HG02798 (cell line): ENCODE measurements around the gene IKZF3.
"Not testable (repeated sequence)": the region's sequence is repeated elsewhere in the genome, so short reads cannot be mapped to it uniquely, and the experiment has no call there.

Experiments
- ATAC-seq: cut with Tn5 transposase; IDR thresholded peaks from one replicate; pipeline ENCODE4 v1.9.1; 2021; ENCODE audit warnings: mild to moderate bottlenecking; ENCODE audit not compliant: unreplicated experiment, poor library complexity

IKZF3 gene

DNA sequence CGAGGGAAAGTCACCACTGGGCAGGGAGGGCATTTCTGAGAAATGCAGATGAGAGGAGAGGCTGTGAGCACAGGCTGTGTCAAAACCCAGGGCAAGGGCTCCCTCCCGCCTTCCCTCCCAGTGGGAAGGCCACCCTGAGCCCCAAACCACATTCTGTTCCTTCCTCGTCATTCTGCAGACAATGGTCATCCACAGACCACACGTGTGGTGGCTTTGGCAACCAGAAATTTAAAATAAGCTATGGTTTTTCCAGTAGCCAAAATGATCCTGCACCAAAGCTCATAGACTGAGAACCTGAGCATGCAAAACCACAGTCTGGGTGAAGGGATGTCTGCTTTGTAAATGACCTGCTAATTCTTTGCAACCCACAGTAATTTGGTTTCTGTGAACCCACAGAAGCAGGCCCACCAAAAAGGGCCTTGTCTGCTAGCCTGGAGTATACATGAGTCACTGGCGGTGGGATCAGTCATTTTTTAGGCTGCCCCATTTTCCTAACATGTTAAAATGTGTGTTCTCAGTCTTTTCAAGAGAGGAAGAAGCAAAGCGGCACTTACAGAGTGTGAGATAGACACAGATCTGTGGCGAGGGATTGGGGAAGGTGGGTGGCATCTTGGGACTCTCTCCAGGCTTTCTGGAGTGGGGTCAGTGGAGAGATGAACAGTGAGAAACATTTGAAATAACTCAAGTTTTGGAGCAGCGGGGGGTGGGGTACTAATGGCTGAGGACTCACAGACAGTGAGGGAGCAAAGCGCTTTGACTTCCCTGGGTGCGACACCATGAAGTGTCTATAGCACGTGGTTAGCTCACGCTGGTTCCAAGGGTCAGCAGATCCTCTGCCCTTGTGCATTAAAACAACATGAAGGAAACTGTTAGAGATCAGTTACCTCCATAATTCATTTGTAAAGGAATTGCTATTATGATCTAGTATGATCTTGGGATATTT, 105.9 kb downstream of the IKZF3 start:
- no peak for ATAC-seq

DNA sequence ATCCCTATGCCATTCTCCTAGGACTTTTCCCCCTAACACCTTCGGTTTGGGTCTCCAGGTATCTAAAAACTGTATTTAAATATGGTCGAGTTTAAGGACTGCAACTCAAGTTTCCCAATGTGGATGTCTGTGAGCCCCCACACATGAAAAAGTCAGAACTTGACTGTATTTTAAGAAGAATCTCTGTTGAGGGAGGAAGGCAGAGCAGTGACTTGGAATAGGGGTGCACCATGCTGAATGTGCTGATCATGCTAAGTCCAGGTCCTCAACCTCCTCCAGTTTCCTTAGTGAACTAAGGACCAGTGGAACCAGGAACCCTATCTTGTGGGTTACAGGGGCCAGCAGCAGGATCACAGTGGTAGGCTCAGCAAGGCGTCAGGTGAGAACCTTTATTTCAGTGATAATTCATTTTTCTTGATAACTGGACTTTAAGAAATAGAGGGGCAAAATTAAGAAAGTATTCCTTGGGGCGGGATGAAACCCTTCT, 106.9 kb downstream of the IKZF3 start:
- ATAC-seq = no peak

DNA sequence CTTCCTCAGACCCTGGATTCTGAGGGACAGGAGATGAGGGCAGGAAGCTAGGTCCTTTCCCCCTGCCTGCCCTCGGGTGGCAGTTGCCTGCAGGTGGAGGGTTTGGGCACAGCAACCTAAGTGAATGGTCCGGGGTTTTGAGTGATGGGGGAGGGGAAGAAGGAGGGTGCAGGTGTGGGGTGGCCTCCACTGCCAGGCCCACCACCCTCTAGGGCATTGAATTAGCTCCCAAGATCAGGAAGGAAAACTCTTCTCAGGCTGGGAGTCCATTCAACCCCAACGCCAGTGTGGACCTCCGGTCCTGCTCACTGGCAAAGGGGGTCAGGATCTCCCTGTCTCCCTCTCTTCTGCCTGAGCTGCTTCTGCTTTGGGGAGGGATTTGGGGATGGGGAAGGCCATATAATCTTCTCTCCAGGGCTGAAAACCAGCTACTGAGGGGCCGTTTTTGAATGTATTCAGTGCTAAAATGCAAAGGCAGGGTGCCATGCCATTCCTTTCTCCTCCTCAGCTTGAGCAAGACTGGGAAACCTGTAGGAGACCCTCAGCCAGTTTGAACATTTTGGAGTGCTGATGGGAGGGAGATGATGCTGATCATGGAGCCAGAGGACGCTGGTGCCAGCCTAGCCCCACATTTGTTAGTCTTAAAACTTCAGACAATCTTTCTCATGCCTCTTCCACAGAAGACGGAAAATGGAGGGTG, 107.6 kb downstream of the IKZF3 start:
- no peak for ATAC-seq

DNA sequence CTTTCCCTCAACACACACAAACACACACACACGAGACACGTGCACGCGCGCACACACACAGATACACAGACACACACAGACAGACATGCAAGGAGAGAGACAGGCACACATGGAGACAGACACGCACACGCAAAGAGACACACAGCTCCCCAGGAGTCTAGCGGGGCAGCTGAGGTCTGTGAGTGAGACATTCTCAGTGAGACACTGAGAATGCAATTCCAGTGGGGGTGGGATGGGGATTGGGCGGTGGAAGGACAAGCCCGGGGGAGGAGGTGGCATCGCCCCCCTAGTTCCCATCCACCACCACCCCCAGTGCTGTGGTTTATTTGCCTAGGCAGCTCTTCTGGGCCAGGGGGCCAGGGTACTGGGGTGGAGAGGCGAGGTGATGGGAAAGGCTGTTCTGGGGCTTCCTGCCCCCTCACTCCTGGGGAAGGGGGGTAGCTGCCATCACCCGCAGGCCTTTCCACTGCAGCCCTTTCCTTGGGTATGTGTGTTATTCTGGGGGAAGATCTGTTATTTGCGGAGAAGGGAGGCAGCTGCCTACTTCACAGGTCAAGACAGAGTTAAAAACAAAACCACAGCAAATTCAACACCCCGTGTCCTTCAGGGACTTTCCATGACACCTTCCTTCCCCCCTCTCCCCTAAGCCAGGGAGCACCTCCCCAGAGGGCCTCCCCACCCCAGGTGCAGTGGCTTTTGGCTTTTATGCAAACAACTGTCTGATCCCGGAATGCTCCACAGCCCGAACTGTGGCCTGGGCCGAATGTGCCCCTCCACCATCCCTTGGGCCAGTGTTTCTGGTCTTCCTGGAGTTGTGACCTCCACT, 108.3 kb downstream of the IKZF3 start:
- ATAC-seq = no peak

DNA sequence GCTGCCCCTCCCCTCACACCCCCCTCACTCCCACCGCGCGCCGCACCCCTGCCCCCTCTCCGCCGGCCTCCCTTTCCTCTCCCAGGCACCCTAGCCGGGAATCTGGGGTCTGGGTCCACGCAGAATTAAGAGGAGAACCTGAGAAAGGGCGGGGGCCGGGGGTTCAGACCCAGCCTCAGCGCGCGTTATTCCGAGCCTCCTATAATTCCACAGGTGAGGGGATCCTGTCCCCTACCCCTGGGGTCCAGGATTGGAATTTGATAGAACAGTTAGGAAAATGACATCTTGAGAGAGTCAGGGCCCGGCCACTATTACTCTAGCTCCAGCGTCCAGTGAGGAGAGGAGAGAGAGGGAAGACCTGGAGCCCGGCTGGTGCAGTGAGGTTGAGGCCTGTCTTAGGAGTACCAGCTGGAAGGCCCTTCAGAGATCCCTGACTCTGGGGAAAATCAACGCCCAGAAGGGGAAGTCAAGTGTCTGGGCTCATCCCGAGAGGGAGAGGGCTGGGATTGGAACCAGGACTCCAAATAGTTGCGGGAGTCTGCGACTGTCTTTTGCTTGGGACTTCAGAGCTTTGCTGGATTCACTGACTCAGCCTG, 109.1 kb downstream of the IKZF3 start:
- no peak for ATAC-seq

DNA sequence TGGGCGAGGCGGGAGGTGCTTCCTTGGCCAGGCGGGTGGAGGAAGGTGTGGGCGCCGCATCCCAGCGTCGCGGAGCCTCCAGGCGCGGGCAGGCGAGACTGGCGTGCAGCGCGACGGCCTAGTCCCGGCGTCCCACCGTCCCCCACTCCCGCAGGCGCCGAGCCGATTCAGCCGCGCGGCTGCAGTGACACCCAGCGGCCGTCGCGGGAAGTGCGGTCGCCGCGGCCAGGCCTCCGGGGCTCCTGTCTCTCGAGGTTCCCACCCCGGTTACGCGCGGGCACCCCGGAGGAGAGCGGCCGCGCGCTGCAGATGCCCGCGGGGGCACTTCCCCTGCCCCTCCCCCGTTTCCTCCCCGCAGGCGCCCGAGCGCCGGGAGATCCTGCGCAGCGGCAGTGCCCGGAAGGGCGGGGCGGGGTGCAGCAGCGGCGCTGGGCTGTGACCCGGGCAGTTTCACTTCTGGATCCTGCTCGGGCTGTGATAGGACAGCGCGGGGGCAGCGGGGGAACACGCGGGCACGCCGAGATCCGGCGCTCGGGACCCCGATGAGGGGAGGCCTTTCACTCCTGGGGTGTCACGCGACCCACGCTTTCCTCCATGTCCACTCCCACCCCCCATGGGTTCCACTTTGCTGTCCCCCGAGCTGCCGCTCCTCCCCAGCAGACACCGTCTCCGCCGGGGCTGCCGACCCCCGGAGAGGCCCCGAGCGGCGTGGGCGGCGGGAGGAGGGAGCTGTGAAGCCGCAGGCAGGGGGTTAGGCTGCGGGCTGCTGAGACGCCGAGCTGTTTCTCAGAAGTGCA, 109.8 kb downstream of the IKZF3 start:
- ATAC-seq = peak; percentile 73

DNA sequence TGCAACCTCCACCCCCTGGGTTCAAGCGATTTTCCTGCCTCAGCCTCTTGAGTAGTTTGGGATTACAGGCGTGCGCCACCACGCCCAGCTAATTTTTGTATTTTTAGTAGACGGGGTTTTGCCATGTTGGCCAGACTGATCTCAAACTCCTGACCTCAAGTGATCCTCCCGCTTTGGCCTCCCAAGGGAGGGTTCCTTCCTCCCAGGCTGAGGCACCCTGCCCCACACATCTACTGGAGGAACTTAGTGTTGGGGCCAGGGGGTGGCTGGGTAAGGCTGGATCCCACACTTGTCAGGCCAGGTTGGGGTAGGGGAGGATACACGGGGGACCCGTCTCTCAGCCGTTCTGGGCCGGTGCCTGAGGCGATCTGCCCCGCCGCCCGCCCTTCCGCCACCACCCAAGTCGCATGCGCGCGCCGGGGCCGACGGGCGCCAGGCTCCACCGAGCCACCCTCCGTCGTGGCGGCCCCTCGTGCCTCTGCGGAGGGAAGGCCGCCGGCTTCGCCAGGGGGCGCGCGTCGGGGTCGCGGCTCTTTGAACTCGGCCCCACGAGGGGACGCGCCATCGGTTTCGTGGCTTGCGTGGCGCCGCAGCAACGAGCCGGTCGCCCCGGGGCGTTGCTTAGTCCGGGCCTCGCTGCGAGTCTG, 110.5 kb downstream of the IKZF3 start:
- peak; percentile 28 for ATAC-seq

DNA sequence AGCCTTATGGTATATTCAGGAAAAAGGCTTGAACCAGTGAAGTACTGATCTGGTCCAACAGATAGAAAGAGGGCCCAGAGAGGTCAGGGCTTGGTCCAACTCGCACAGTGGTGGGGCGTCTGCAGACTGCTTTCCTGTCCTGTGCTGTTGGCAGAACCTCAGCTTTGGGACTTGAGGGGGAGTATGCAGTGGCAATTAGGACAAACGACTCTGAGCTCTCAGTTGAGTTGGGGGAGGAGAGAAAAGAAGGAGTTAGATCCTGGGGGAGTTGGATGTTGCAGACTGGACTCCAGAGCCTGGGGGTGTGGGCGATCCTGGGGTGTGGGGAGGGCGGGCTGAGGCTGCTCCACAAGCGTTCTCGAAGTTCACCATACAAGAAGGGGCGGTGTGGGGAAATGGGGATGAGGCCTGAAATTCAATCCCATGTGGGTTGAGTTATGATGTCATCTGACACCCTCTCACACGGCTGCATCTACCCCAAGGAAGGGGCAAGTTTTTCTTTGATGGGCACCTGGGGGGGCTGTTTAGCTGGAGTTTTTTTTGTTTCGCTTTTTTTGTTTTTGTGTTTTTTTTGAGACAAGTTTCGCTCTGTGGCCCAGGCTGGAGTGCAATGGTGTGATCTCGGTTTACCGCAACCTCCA, 111.8 kb downstream of the IKZF3 start:
- no peak for ATAC-seq

DNA sequence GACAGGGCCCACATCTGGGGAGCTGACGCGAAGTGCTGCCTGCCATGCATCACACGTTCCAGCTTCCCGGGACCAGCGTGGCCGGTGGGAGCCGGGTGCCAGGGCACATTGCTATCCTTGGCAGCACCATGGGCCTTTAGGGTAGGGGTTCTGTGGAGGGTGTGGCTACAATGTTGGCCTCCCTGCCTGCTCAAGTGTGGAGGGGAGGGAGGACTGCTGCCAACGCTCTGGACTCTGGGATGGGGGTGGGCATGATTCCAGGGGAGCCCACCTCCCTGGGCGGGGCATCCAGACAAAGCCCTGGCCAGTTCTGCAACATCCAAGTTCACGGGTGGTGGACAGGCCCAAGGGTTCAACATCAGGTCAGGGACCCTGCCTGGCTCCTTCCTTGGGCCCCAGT, 112.5 kb downstream of the IKZF3 start:
- no peak for ATAC-seq

DNA sequence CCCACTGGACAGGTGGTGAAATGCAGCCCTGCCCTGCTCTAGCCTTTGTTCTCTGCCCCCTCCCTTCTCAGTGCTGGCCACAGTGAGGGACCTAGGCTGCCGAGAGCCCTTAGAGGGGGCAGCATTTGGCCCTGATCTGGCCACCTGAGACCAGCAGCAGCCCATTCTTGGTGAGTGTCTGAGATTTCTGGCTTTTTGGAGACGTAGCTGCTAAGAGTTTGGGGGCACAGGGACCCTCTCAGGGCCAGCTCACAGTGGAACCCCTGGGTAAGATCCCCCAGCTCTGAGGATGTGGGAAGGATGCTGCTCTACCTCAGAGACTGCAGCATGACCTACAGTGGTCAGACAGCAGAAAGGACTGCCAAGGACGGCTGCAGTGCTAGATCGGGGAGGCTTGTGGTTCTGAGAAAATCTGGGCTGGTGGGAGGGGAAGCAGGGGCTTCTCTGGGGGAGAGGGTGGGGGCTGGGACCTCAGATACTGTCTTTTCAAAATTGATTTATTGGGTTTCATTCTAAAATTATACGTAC, 113.0 kb downstream of the IKZF3 start:
- ATAC-seq = no peak

DNA sequence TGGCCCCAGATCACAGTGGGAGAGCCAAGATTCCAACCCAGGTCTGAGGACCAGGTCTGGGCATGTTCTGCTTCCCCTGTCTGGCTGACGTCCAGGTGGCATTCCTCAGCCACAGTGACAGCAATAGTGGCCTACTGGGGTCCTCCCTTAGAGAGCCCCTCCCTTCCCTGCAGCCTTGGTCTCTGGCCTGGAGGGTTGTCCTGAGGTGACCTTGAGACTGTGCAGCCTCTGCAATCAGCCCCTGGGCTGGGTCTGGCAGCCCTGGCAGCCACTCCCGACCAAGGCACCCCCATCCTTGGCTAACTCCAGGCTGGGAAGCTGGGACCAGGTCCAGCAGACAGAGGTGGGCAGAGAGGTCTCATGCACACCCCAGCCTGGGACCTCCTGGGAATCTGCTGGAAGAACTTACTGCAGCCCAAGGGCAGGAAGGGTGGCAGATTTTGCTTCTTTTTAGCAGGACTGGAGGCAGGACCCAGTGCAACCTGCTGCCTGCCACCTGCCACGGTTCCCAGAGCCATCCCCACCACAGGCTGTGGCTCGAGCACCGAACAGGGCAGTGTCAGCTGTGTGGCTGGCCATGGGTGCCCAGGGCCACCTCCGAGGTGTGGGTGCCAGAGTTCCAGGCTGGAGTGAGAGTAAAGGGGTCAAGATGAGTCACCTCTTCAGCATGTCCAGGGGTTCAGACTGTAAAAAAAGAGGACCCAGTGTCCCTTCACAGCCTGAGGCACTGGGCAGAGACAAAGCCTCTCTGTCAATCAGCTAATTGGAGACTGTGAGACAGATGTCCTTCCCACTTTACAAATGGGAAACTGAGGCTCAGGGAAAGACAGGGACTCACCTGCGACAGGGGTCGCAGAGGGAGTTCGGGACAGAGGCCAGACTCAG, 113.7 kb downstream of the IKZF3 start:
- no peak for ATAC-seq

DNA sequence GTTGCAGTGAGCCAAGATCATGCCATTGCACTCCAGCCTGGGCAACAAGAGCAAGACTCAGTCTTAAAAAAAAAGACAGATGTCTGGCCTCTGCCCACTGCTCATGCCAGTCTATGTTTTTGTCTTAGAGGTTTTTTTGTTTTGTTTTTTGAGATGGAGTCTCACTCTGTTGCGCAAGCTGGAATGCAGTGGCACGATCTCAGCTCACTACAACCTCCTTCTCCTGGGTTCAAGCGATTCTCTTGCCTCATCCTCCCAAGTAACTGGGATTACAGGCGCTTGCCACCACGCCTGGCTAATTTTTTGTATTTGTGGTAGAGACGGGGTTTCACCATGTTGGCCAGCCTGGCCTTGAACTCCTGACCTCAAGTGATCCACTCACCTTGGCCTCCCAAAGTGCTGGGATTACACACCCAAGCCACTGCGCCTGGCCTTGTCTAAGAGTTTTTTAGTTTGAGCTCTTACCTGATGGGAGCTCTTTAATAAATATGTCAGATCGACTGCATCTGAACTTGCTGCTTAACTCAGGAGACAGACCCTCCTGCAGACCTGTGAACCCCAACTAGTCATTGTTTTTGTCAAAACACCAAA, 115.6 kb downstream of the IKZF3 start:
- not testable (repeated sequence) for ATAC-seq

DNA sequence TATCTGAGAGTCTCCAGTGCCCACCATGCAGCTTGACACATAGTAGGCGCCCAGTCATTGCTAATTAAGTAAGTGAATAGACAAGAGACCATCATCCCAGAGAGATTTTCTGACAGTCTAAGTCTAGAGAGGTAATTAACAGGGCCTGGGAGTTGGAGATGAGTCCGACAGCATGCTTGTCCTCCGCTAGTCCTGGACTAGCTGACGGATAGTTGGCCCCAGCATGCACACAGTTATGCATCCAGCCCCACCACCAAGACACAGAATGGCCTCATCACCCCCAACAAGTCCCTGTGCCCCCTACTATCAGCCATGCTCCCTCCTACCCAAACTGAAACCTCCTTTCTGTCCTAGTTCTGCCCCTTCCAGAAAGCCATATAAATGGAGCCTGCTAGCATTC, 116.4 kb downstream of the IKZF3 start:
- no peak for ATAC-seq

DNA sequence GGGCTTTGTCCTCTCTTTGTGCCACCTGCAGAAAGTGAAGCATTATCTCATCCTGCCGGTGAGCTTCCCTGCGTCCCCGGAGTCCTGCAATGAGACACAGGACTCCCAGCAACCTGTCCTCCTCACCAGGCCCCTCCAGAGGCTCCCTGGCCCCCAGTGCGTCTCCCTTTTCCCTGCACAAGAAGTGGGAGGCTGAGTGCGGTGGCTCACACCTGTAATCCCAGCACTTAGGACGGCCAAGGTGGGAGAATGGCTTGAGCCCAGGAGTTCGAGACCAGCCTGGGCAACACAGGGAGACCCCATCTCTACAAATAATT, 118.0 kb downstream of the IKZF3 start:
- no peak for ATAC-seq

DNA sequence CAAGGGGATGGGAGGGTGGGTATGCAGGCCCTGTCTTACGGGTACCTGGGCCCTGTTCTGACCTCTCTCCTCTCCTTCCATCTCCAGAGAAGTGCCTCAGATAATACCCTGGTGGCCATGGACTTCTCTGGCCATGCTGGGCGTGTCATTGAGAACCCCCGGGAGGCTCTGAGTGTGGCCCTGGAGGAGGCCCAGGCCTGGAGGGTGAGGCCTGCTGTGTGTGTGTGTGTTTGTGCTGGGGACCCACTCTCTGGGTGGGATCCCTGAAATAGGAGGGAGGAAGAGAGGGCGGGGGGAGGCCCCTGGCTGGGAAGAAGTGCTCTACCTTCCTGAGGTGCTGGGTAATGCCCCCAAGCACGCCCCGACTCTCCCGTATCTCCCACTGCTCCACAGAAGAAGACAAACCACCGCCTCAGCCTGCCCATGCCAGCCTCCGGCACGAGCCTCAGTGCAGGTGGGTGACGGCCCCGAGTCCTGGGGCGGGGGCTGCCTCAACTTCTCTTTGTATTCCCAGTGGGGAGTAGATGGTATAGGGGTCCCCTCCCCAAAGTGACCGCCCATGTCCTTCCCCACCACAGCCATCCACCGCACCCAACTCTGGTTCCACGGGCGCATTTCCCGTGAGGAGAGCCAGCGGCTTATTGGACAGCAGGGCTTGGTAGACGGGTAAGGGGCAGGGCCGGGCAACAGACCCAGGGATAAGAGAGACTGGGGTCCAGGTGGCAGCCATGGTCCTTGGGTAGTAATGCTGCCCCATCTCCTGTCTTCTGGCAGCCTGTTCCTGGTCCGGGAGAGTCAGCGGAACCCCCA, 118.6 kb downstream of the IKZF3 start:
- ATAC-seq = no peak

DNA sequence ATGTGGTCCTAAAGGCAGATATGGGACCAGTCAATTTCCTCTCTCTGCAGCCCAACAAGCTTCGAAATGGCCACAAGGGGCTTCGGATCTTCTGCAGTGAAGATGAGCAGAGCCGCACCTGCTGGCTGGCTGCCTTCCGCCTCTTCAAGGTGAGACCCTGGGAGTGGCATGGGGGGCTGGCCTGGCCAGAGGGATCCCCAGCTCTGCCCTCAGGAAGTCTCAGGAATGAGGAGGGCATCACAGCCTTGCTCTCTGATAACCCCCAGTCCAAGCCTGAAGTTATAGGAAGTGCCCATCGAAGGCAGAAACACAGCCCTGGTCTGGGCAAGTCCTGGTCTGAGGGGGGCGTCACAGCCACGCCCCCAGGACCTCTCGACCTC, 119.3 kb downstream of the IKZF3 start:
- no peak for ATAC-seq
